Fibroblast of the conjunctiva (primary cell): ENCODE data around the gene RNF112.

ENCODE experiments used
- DNase-seq: peaks from one replicate; pipeline ENCODE4 v3.0.0-alpha.2; 2010; ENCODE audit warnings: low read depth

The RNF112 gene

GRCh38 chr17:19387921-19388521, 23.0 kb upstream of the RNF112 start:
- peak; percentile 79 for DNase-seq

GRCh38 chr17:19388791-19389785, 21.9 kb upstream of the RNF112 start:
- no peak for DNase-seq

- no peak for DNase-seq
These were observed 20.1 kb upstream of the RNF112 start for GRCh38 chr17:19390951-19391350.

- no peak for DNase-seq
These were observed 19.6 kb upstream of the RNF112 start for GRCh38 chr17:19391432-19391831.

GRCh38 chr17:19392303-19392702, 18.7 kb upstream of the RNF112 start:
- no peak for DNase-seq

GRCh38 chr17:19397556-19398041, 13.4 kb upstream of the RNF112 start:
- DNase-seq: no peak

- no peak for DNase-seq
These were observed 12.5 kb upstream of the RNF112 start for GRCh38 chr17:19398301-19399181.

GRCh38 chr17:19399750-19400450, 11.1 kb upstream of the RNF112 start:
- no peak for DNase-seq

GRCh38 chr17:19401321-19402010, 9.6 kb upstream of the RNF112 start:
- DNase-seq: no peak

GRCh38 chr17:19402171-19402570, 8.9 kb upstream of the RNF112 start:
- no peak for DNase-seq

- DNase-seq: no peak
These were observed 8.0 kb upstream of the RNF112 start for GRCh38 chr17:19403021-19403420.

- DNase-seq: no peak
These were observed 6.8 kb upstream of the RNF112 start for GRCh38 chr17:19404264-19404663.

- no peak for DNase-seq
These were observed 5.9 kb upstream of the RNF112 start for GRCh38 chr17:19405114-19405513.

- DNase-seq: no peak
These were observed 3.3 kb upstream of the RNF112 start for GRCh38 chr17:19407601-19408345.

GRCh38 chr17:19408346-19408710, 2.7 kb upstream of the RNF112 start:
- no peak for DNase-seq

- DNase-seq: no peak
These were observed 2.0 kb upstream of the RNF112 start for GRCh38 chr17:19409066-19409465.

- no peak for DNase-seq
These were observed 1.5 kb upstream of the RNF112 start for GRCh38 chr17:19409509-19409908.

GRCh38 chr17:19410091-19410490, 941 bp upstream of the RNF112 start:
- no peak for DNase-seq

- DNase-seq: no peak
These were observed 599 bp downstream of the RNF112 start for GRCh38 chr17:19411631-19412030.

GRCh38 chr17:19412510-19412909, 1.5 kb downstream of the RNF112 start:
- DNase-seq: no peak
